Neutrophil (primary cell): ENCODE results near the gene IBA57.
"Not testable (repeated sequence)": the region's sequence is repeated elsewhere in the genome, so short reads cannot be mapped to it uniquely, and the experiment has no call there.

Source experiments
- H3K27ac ChIP-seq: fragments of 200-600 bp; sonication (generic); 2 replicates; pipeline ENCODE4 v1.5.1; 2016; ENCODE audit warnings: mild to moderate bottlenecking, moderate library complexity
- H3K27me3 ChIP-seq: fragments of 200-600 bp; sonication (generic); 2 replicates; pipeline ENCODE4 v1.6.0; 2016; ENCODE audit warnings: mild to moderate bottlenecking
- H3K36me3 ChIP-seq: fragments of 200-600 bp; sonication (generic); 2 replicates; pipeline ENCODE4 v1.5.1; 2017
- H3K4me1 ChIP-seq, 2 experiments: fragments of 200-600 bp in 1 of 2; sonication (generic) in 1 of 2; 1 replicate in 1 of 2; 2 replicates in 1 of 2; pipeline versions ENCODE4 v1.5.1 to v1.6.1; 2013 to 2016; ENCODE audit warnings: low read depth in 1 of 2, low read length in 1 of 2, mild to moderate bottlenecking in 1 of 2, moderate library complexity in 1 of 2; ENCODE audit not compliant: control insufficient read depth in 1 of 2, insufficient read depth in 1 of 2
- H3K4me3 ChIP-seq, 2 experiments: fragments of 200-600 bp in 1 of 2; sonication (generic) in 1 of 2; 1 replicate in 1 of 2; 2 replicates in 1 of 2; pipeline ENCODE4 v1.5.1; 2013 to 2016; ENCODE audit warnings: low read depth in 1 of 2, low read length in 1 of 2, mild to moderate bottlenecking in 1 of 2, moderate library complexity in 1 of 2
- H3K9me3 ChIP-seq: fragments of 200-600 bp; sonication (generic); 2 replicates; pipeline ENCODE4 v1.5.1; 2016
- TF ChIP-seq, protein P1 (sequence below): fragments of 200-600 bp; sonication (generic); IDR thresholded peaks from 2 replicates; pipeline ENCODE4 v1.5.1; 2016; ENCODE audit warnings: antibody characterized with exemption

The IBA57 gene

DNA sequence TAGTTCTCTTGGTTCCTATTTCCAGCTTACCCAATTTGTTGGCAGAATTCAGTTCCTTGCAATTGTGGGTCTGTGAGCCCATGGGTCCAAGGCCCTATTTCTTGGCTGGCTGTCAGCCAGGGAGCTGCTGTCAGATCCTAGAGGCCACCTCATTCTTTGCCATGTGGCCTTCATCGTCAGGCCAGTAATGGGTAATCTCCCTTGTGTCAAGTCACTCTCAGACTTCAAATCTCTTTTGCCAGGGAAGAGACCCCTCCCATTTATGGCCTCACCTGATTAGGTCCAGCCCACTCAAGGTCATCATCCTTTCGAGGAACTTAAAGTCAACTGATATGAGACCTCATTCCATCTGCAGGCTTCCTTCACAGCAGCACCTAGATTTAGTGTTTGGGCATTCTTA lies 60.1 kb downstream of the IBA57 start:
- Histone ChIP-seq H3K36me3 (no peaks in the 10 kb centered on the region), H3K4me1 (no peaks in the 10 kb centered on the region), H3K9me3 (no peaks in the 10 kb centered on the region), H3K27ac (no peak overlapping the region), H3K4me3 (no peak overlapping the region), H3K27me3 (no peaks in the 10 kb centered on the region)
- TF ChIP-seq, protein P1, sequence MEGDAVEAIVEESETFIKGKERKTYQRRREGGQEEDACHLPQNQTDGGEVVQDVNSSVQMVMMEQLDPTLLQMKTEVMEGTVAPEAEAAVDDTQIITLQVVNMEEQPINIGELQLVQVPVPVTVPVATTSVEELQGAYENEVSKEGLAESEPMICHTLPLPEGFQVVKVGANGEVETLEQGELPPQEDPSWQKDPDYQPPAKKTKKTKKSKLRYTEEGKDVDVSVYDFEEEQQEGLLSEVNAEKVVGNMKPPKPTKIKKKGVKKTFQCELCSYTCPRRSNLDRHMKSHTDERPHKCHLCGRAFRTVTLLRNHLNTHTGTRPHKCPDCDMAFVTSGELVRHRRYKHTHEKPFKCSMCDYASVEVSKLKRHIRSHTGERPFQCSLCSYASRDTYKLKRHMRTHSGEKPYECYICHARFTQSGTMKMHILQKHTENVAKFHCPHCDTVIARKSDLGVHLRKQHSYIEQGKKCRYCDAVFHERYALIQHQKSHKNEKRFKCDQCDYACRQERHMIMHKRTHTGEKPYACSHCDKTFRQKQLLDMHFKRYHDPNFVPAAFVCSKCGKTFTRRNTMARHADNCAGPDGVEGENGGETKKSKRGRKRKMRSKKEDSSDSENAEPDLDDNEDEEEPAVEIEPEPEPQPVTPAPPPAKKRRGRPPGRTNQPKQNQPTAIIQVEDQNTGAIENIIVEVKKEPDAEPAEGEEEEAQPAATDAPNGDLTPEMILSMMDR = no peak

DNA sequence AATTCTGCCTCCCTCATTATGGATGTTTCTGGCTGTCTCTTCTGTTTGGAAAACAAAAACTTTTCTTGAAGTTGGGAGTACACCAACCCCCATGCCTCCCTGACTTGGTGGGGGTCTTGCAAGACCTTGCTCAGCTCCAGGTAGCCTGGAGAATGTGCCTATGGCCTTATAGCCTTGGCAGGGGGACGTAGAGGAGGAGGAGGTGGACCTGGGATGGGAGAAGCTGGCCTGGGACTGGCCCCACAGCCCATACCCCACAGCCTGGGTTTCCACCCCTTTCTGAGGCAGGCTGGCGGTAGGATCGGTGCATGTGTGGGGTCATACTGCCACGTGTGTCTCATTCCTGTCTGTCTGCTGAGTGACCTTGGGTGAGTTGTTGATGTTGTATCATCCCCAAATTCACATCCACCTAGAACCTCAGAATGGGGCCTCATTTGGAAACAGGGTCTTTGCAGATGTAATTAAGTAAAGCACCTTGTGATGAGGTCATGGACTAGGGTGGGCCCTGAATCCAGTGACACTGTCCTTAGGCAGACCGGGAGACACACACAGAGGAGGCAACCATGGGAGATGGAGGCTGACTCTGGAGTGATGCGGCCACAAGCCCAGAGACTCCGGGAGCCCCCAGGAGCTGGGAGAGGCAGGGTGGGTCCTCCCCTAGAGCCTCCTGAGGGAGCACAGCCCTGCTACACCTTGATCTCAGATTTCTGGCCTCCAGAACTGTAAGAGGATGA lies 60.7 kb downstream of the IBA57 start:
- Histone ChIP-seq H3K9me3 (no peaks in the 10 kb centered on the region), H3K36me3 (no peaks in the 10 kb centered on the region), H3K27ac (no peak overlapping the region), H3K4me1 (no peaks in the 10 kb centered on the region), H3K27me3 (no peaks in the 10 kb centered on the region), H3K4me3 (no peak overlapping the region)
- TF ChIP-seq, protein P1 = no peak

DNA sequence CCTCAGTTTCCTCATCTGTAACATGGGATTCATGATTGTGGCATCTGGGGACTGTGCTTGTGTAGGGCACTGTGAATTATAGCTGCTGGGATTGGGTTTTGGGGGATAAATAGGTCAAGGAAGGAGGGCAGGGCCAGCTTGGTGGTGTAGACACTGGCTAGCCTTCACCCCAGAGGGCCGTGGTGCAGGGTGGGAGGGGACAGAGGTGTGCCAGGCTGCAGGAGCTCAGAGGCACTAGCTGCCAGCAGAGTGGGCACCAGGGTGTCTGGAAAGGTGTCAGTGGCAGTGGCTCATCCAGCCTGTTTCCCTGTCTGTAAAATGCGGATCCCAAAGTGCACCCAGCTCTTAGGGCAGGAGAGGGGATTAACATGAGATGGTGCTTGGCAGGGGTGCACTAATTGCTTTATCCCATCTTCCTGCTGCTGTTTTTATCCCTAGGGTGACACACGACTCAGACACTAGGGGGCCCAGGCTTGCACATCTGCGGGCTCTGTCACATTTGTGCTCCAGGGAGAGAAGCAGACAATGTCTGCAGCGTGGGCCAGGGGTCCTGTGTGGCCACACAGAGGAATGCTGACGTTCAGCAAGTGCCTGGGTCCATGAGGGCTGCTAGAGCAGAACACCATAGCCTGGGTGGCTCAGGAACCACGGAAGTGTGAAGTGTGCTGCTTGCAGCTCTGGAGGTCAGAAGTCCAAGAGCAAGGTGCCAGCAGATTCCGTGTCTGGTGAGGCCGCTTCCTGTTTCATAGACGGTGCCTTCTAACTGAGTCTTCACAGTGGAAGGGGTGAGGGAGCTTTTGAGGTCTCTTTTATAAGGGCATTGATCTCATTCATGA lies 61.6 kb downstream of the IBA57 start:
- Histone ChIP-seq H3K36me3 (no peaks in the 10 kb centered on the region), H3K4me1 (no peaks in the 10 kb centered on the region), H3K27me3 (no peaks in the 10 kb centered on the region), H3K4me3 (no peak overlapping the region), H3K27ac (no peak overlapping the region), H3K9me3 (no peaks in the 10 kb centered on the region)
- TF ChIP-seq, protein P1 = no peak

DNA sequence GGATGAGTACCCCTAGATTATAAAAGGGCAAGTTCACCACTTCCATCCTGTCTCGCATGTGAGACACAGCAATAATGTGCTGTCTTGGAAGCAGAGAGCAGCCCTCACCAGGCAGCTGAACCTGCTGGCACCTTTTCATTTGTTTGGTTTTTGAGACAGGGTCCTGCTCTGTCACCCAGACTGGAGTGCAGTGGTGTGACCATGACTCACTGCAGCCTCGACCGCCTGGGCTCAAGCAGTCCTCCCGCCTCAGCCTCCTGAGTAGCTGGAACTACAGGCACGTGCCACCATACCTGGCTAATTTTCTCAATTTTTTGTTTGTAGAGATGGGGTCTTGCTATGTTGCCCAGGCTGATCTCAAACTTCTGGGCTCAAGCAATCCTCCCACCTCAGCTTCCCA lies 62.5 kb downstream of the IBA57 start:
- not testable (repeated sequence) for H3K4me3 ChIP-seq, H3K27me3 ChIP-seq, H3K27ac ChIP-seq, H3K9me3 ChIP-seq, H3K4me1 ChIP-seq, H3K36me3 ChIP-seq

DNA sequence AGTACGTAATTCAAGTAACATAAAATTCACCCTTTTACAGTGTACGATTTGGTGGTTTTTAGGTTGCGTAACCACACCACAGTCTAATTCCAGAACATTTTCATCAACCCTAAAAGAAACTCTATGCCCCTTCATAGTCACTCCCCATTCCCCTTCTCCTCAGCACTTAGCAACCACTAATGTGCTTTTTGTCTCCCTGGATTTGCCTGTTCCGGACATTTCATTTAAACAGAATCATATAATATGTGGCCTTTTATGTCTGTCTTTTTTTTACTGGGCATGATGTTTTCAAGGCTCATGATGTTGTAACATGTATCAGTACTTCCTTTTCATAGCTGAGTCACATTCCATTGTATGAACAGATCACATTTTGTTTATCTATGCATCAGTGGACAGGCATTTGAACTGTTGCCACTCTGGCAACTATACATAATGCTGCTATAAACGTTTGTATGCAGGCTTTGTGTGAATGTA lies 63.0 kb downstream of the IBA57 start:
- Histone ChIP-seq H3K27ac (no peak overlapping the region), H3K36me3 (no peaks in the 10 kb centered on the region), H3K4me1 (no peaks in the 10 kb centered on the region), H3K27me3 (no peaks in the 10 kb centered on the region), H3K9me3 (no peaks in the 10 kb centered on the region), H3K4me3 (no peak overlapping the region)
- TF ChIP-seq, protein P1 = no peak

DNA sequence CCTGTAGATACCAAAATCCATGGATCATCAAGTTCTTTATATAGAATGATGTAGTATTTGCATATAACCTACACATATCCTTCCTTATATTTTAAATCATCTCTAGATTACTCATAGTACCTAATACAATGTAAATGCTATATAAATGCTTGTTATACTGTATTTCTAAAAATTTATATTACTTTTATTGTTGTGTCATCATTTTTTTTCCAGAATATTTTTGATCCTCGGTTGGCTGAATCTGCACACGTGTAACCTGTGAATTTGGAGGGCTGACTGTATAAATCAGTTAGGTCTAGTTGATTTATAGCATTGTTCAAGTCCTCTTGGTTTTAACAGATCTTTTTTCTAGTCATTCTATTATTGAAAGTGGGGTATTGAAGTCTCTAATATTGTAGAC lies 65.6 kb downstream of the IBA57 start:
- H3K36me3 ChIP-seq = no peaks in the 10 kb centered on the region
- H3K4me3 ChIP-seq = no peak overlapping the region
- H3K4me1 ChIP-seq = no peaks in the 10 kb centered on the region
- H3K27ac ChIP-seq = no peak overlapping the region
- no peaks in the 10 kb centered on the region for H3K9me3 ChIP-seq
- TF ChIP-seq, protein P1 = no peak
- no peaks in the 10 kb centered on the region for H3K27me3 ChIP-seq
